K562 treated with DMSO at 1 percent for 24 hours (cell line): ENCODE measurements around the gene SERF1A. TPM values are rescaled to one million over a fixed set of nuclear protein-coding genes. Genes with fewer than 3 reads are reported as not detected.

Experiments
- total RNA-seq: library from RNA; unstranded; fragments of 300-600 nt; gene quantifications from 2 replicates; pipeline ENCODE4 v1.2.3, GENCODE V29; 2022; ENCODE audit warnings: low read depth; ENCODE audit not compliant: insufficient read depth

SERF1A gene
- 1.5 TPM in 1 of 2 replicates, not detected in the other for total RNA-seq

GRCh38 chr5:70900533-70901271, at the start of gene SERF1A:
SERF1A (plus strand) TSS chr5:70900669; CDS start chr5:70900870, 201 bp downstream.

Other genes starting within 250 kb of the SERF1A start
- 23.9 and 37.1 TPM in 2 replicates for gene SMN1, start 24.4 kb downstream of the SERF1A start, total RNA-seq
- 1.9 and 3.4 TPM in 2 replicates for gene NAIP, start 124.7 kb downstream of the SERF1A start, total RNA-seq
- 9.2 and 15.9 TPM in 2 replicates for gene GTF2H2, start 167.0 kb downstream of the SERF1A start, total RNA-seq